NB4 (cell line): ENCODE results near the gene TNFSF8.

Experiments used
- MAX ChIP-seq: IDR thresholded peaks from 2 replicates; pipeline ENCODE4 v1.6.1; 2011; ENCODE audit warnings: low read depth, low read length
- MYC ChIP-seq: IDR thresholded peaks from 2 replicates; pipeline ENCODE4 v1.6.1; 2011; ENCODE audit warnings: low read depth, low read length
- POLR2A ChIP-seq: IDR thresholded peaks from 2 replicates; pipeline ENCODE4 v1.6.1; 2011; ENCODE audit warnings: mild to moderate bottlenecking; ENCODE audit not compliant: insufficient read length; ENCODE audit errors: extremely low read depth
- TF ChIP-seq, protein P1 (sequence below): IDR thresholded peaks from one replicate; pipeline ENCODE4 v1.5.1; 2012; ENCODE audit warnings: low read depth, low read length

DNA sequence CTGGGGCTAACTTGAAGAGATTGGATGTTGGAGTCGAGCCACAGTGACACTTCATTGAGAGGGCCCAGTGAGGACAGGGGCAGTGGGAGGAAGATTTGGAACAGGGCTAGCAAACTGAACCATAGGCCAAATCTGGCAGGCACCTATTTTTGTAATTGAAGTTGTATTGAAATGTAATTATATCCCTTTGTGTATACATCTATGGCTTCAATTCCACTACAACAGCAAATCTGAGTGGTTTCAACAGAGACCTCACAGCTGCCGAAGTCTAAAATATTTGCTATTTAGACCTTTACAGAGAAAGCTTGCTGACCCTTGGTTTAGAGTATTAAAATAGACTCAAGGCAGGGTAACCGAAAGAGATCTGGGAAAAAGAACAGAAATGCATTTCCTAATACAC, 4.7 kb upstream of the TNFSF8 start:
- TF ChIP-seq, protein P1, sequence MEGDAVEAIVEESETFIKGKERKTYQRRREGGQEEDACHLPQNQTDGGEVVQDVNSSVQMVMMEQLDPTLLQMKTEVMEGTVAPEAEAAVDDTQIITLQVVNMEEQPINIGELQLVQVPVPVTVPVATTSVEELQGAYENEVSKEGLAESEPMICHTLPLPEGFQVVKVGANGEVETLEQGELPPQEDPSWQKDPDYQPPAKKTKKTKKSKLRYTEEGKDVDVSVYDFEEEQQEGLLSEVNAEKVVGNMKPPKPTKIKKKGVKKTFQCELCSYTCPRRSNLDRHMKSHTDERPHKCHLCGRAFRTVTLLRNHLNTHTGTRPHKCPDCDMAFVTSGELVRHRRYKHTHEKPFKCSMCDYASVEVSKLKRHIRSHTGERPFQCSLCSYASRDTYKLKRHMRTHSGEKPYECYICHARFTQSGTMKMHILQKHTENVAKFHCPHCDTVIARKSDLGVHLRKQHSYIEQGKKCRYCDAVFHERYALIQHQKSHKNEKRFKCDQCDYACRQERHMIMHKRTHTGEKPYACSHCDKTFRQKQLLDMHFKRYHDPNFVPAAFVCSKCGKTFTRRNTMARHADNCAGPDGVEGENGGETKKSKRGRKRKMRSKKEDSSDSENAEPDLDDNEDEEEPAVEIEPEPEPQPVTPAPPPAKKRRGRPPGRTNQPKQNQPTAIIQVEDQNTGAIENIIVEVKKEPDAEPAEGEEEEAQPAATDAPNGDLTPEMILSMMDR, result no peak
- TF ChIP-seq POLR2A (no peak), MYC (no peak), MAX (no peak)
